ENCODE results near the gene STX1B.
"Not testable (repeated sequence)": the region's sequence is repeated elsewhere in the genome, so short reads cannot be mapped to it uniquely, and the experiment has no call there.

STX1B gene

DNA sequence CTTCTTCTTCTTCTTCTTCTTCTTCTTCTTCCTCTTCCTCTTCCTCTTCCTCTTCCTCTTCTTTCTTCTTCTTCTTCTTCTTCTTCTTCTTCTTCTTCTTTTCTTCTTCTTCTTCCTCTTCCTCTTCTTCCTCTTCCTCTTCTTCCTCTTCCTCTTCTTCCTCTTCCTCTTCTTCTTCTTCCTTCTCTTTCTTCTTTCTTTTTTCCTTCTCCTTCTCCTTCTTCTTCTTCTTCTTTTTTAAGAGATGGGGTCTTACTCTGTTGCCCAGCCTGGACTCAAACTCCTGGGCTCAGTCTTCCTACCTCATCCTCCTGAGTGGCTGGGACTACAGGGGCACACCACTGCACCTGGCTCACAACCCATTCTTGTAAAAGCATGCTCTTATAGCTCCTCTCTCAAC is 2.9 kb upstream of the STX1B start:
- DNase-seq (ENCODE audit: low spot score) = not testable (repeated sequence)

DNA sequence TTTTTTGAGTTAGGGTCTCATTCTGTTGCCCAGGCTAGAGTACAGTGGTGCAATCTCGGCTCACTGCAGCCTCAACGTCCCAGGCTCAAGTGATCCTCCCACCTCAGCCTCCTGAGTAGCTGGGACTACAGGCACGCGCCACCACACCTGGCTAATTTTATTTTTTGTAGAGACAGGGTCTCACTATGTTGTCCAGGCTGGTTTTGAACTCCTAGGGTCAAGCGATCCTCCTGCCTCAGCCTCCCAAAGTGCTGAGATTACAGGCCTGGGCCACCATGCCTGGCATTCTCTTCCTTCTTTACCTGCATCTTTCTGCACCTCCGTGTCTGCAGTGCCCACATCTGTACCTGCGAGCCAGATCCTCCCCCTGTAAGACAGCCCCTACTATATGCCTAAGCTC is 1.4 kb upstream of the STX1B start:
- DNase-seq (ENCODE audit: low spot score) = not testable (repeated sequence)

DNA sequence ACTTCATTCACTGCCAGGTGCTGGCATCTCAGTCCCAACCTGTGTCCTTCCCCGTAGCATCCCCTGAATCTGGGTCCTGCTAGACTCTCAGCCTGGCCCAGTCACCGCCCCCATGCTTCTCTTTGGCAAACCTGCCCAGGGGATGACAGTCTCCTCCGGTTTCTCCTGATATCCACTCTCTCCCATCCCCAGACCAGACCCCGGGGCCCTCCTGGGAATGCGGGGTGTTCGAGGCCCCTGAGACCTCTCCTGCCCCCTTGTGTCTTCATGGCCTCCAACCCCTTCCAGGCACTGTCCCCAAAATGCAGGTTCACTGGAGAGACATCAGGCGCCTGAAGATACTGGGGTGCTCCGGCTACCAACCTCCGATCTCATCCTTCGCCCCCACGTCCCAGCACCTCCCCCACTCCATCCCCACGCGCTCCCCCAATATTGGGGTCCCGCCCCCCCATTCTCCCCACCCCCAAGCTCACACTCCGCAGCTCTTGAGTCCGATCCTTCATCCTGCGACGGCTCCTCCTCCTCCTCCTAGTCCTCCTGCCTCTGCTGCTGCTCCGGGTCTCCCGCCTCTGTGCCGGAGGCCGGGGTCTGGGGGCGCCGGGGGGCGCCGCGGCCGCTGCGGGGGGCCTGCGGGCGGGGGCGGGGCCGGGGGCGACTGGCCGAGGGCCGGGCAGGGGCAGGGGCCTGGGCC is 399 bp downstream of the STX1B start:
- DNase-seq (ENCODE audit: low spot score) = no peak

DNA sequence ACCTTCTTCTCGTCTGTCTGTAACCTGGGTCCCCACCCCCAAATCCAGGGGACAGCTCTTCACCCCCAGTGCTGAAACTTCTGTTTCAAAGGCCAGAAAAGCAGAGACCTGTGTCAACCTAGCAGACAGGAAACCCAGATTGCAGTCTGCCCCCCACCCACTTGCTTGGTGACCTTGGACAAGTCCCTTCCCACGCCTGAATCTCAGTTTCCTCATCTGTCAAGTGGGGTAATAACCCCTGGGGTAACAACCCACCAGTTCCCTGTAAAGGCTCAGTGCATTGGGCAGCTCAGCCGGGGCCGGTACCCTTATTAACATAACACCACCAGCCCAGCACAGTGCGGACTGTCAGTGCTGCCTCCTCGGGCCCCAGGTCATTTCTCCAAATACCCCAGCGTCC is 1.3 kb downstream of the STX1B start:
- no peak for DNase-seq (ENCODE audit: low spot score)

DNA sequence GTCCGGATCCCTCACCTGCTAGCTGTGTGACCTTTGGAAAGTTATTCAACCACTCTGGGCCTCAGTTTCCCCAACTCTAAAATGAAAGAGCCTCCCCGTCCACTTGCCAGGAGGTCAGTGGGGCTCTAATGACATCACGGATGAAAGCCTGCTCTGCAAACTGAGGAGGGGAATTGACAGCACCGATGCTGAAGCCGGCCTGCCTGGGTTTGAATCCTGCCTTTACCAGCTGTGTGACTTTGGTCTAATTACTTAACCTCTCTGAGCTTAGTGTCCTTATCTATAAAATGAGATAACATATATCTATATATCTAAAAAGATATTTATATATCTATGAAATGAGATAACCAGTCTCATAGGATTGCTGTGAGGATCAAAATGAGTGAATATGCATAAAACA is 1.9 kb downstream of the STX1B start:
- no peak for DNase-seq (ENCODE audit: low spot score)

DNA sequence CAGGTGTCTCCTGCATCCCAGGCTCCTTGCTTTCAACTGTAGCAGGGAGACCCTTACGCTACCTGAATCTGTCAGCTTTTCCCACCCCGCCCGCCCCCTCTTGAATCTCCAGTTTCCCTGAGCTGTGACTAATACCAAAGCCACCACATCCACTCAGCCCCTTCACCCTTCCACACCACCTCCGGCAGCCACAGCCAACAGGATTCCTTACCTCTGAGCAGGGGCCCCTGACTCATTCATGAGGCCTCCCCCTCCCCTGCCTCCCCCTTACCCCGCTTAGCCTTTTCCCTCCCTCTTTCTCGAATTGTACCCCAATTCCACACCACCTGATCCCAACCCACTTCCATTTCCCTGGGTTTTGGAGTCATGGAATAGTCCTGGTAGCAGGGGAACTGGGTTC is 2.3 kb downstream of the STX1B start:
- DNase-seq (ENCODE audit: low spot score) = peak; percentile 89

DNA sequence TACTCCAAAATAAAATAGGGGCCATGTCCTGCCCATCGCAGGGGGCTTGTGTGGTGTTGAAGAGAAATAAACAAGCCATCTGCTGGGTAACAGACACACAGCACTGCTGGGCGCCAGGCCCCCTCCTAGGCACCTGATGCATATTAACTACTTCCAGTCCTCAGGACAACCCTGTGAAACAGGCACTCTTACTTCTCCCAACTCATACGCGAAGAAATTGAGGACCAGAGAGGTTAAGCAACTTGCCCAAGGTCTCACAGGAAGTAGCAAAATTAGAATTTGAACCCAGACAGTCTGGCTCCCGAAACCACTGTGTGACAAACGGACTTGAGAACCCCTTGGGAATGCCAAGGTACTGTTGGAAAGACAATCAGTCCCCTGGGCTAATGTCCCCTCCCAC is 2.8 kb downstream of the STX1B start:
- no peak for DNase-seq (ENCODE audit: low spot score)

DNA sequence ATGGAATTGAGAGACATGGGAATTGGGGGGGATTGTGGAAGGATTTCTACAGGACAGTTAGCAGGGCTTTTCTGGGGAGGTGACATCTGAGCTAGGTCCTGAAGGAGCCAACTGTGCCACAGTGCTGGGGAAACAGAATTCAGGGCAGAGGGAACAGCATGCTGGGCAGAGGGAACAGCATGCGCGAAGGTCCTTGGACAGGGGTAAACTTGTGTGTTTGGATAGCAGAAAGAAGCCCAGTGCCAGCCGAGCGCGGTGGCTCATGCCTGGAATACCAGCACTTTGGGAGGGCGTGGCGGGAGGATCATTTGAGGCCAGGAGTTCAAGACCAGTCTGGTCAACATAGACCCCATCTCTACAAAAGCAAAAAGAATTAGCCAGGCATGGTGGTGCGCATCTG is 3.8 kb downstream of the STX1B start:
- no peak for DNase-seq (ENCODE audit: low spot score)

DNA sequence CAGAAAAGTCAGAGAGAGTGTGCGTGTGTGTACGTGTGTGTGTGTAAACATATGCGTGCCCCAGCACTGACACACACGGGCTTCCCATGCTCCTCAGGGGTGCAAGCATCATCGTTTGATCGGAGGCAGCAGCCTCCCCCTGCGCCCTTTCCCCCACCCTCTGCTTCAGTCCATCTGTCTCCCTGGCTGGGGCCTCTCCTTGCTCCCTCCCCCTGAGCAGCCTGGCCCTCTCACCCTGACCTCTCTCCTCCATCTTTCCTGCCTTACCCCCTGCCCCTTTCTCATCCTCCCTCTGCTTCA is 4.4 kb downstream of the STX1B start:
- no peak for DNase-seq (ENCODE audit: low spot score)

DNA sequence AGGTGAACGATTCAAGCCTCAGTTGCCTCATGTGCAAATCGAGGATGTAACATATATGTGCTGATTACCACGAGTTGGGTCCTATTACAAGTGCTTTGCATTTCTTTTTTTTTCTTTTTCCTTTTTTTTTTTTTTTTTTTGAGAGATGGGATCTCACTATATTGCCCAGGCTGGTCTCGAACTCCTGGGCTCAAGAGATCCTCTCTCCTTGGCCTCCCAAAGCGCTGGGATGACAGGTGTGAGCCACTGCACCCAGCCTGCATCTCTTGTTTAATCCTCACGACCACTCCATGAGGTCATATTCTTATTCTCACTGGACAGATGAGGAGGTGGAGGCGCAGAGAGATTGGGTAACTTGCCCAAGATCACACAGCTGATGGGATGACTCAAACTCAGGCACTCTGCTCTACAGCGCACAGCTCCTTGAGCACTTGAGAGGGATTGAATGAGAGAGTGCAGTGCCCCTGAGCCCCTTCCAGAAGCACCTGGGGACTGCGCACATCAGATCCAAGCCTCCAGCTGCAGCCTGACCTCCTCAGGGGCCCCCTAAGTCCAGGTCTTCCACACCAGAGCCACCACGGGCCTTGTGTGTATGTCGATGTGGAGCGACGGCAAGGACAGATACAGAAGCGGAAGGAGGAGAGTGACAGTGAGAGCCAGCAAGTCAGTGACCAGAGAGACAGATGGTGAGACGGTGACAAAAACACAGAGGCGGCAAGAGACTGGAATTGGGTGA is 4.9 kb downstream of the STX1B start:
- DNase-seq (ENCODE audit: low spot score) = no peak

DNA sequence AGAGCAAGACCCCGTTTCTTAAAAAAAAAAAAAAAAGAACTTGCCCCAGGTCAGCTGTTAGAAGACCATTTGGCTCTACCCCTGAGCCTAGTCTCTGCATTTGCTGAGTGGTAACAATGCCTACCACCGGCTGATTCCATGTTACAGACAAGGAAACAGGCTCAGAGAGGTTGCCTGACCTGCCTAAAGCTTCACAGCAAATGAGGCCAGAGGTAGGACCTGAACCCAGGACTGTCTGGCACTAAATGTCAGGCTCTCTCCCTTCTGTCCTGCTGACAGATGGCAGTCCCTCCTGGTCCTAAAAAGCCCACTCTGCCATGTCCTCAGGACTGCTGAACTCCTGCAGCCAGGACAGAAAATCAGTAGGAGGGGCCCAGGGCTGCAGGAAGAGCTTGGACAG is 5.8 kb downstream of the STX1B start:
- no peak for DNase-seq (ENCODE audit: low spot score)

DNA sequence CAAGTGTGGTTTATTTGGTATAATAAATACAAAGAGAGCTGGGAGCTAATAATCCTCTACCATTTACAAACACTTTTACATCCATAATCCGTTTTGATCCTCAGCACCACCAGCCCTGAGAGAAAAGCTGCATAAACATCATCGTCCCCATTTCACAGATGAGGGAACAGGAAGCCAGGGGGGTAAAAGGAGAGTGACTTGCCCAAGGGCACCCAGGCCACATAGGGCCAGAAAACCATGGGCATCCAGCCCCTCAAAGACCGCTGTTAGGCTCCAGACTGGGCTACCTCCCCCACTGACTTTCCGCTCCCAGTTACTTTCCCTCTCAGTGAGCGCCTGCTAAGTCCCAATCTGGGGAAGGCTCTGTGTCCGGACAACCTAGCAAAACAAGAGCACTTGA is 6.7 kb downstream of the STX1B start:
- DNase-seq (ENCODE audit: low spot score) = no peak

DNA sequence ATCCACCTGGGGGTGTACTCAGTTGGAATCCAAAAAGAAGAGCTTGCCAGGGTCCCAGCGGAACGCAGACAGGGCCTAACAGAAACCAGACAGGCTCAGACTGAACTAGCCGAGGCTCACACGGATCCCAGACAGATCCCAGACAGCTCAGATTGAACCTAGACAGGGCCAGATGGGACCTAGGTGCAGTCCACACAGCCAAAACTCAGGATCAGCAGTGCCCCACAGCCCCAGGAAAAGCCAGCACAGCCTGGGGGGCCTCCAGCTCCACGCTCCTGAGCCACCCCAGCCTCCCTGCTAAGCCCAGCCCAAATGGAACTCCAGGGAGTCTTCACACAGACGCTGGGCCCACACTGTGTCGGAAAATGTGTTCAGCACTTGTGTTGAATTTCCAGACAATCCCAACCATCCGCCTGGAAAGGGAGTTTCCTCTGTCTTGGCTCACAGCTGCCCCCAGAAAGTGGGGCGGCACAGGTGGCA is 7.5 kb downstream of the STX1B start:
- DNase-seq (ENCODE audit: low spot score) = no peak

DNA sequence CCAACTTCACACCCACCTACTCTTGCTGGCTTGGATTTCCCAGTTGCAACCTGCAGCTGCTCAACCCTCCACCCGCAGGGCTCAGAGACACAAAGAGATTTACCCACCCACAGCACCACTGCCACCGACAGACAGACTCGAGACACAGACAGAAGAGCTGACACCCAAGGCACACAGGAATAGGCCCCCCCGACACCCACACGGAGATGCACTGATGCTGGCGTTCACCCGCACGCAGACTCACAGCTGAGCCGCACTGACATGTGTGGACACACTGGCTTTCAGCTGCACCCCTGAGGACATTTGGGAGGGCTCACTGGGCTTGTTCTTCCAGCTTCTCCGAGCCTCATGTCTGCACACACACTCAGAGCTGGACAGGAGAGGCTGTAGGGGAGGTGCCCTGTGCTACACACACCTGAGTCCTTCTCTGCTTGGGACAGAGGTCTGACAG is 8.2 kb downstream of the STX1B start:
- DNase-seq (ENCODE audit: low spot score) = no peak

DNA sequence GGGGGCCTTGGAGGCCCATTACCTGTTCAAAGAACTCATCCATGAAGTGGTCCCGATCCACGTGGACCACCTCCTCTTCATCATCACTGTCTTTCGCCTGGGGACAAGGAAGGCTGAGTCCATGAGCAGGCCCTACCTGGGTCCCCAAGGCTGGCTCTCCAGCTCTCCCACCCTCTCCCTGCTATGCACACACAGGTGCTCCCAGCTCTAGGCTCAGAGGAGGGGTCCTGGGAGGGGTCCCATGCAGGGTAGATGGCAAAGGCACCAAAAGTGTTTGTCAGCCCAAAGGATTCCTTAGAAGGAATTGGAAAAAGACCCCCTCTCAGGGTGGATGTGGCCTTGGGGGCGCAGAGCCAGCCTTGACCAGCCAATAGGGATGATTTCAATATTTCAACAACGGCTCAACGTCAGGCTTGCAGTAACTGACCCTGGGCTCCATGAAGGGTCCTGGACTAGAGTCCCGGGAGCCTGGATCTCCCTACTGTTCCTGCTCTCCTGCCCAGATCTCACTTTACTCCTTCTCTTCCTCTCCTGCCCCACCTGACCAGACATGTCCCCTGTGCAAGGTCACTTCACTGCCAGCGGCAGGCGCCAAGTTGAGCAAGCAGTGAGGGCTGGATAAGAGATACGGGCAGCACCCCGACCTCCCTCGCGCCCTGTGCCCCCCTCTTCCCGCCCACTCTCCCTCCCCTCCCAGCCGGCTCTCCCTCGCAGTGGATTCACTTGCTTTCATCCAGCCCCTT is 8.8 kb downstream of the STX1B start:
- DNase-seq (ENCODE audit: low spot score) = no peak

DNA sequence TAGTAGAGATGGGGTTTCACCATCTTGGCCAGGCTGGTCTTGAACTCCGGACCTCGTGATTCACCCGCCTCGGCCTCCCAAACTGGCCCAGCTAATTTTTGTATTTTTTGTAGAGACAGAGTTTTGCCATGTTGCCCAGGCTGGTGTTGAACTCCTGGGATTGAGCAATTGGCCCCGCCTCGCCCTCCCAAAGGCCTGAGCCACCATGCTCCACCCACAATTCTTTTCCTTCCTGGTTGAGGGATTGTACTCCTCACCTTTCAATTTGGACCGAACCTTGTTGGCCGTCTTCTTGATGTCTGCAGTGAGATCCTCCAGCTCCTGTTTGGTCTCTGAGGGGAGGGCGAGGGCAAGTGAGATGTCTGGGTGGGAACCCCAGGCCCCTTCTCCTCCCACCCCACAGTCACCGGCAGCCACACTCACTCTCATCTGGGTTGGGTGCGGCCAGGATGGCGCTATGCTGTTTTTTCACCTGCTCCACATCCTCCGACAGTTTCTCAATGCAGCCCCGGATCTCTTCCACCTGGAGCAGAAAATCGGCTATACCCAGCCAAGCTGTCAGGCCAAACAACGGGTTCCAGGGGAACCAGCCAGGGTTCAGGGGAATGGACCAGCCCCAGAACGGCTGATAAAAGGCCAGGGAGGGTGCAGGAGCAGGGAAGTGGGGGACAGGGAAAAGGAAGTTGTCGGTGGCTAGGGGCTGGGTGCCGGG is 9.6 kb downstream of the STX1B start:
- DNase-seq (ENCODE audit: low spot score) = no peak

DNA sequence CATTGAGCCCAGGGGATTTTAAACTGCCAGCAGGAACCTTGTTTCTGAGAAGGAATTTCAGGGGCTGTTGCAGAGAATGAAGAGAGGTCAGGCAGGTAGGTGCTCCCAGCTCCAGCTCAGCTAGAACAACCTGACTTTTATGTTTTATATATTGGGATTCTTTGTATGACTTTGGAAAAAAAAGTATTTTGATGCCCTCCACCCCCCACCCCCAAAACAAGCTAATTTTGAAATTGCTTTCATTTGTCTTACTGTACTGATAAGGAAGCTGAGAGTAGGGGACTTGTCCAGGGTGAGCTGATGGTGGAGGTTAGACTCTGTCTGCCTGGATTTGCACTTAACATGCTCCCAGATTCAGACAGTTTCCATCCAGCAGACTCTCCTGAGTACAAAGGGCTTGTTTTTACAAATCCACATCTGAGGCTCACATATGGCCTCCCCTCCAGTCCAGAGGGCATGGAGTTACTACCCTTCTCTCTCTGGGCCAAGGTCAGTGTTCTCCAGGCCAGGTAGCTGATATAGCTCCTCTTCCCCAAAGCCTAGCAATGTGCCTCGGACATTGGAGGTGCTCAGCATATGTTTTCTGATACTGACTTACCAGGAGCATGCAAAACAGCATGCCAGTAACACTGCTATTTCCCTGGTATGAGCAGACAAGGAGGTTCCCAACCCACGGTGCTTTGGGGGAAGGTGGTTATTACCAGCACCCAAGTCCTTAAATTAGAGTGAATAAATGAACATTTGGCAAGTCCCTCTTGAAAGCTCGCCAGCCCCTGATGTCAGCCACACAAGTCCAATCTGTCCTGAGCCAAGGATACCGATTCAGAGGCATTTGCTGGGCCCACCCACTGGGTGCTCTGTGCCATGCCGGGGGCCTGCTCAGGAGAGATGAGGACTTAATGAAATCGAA is 11.3 kb downstream of the STX1B start:
- no peak for DNase-seq (ENCODE audit: low spot score)

DNA sequence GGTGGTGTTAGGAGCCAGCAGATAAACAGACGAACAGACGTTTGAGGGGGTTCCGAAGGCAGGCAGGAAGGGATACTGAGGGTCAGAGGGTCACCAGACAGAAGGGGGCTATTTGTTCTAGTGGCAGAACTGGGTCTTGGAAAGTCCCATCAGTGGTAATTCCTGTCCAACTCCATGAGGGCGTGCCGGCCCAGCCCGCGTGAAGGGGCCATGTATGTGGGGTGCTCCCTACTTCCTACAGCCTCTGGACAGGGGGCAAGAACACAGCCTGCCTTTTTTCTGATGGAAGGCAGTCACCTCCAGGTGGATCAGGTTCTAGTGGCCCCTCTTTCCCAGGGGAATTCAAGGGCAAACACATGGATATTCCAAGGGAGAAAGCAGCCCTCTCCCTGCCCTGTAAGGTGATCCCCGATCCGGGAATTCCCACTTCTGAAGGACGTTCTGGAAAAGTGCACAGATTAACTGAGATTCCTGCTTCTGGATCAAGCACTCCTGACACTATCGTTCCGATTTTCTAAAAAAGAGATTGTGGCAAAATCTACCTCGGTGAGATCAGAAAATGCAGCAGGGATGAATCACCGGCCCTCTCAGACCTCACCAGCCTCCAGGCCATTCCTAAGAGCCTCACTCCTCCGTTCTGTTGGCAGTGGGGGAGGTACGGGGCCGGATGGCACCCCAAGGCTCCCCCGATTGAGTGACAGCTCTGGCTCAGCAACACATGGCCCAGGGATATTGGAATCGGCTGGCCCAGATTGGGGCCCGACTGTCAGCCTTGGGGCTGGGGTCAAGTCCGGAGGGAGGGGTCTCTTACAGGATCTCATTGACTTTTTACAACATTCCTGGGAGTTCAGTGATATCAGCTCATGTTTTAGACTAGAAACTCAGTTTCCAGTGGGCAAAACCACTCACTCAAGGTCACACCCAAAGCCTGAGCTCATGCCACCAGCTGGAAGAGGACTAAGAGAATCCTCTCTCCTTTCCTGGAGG is 12.4 kb downstream of the STX1B start:
- DNase-seq (ENCODE audit: low spot score) = peak; percentile 93

DNA sequence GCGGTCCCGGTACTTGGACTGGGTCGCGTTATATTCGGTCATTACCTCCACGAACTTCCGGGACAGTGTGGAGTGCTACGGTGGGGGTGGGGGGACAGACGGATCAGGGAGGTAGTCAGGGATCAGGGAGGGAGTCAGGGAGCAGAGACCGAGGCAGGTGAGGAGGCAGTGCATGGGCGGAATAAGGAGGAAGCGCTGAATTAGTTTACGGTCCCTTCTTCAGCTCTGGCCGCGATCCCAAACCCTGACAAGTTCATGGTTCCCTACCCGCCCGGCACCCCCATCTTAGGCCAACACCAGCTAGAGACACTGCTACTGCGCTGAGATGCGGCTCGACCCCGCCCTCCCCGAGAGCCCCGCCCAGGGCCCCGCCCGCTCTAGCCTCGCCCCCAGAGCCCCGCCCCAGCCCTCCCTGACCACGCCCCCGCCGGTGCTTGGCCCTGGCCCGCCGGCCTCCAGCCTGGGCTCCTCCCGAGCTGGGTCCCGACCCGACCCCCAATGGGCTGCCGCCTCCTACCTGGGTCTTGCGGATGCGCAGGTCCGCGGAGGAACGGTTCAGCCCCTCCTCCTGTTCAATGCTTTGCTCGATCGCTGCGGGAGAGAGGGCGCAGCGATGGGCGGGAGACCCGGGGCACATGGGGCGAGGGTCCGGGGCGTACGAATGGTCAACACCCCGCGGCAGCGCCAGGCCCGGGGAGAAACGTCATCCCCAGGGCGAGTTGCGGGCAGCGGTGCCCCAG is 13.3 kb downstream of the STX1B start:
- DNase-seq (ENCODE audit: low spot score) = peak; percentile 98

Measured in AG08396 (cell line).